Ovary (tissue), 3 donors: ENCODE results near the gene ATXN1.

Experiments used
- EP300 ChIP-seq: sonication (generic); formaldehyde crosslinking; IDR thresholded peaks from one replicate; pipeline ENCODE4 v1.6.1; 2017; ENCODE audit warnings: antibody characterized with exemption
- POLR2A ChIP-seq: fragments of 450-650 bp; IDR thresholded peaks from one replicate; pipeline ENCODE4 v1.6.1; 2017; ENCODE audit warnings: antibody characterized with exemption, mild to moderate bottlenecking, moderate library complexity
- TF ChIP-seq, protein P1 (sequence below), 3 donors: fragments of 450-650 bp in 2 of 3; fragments of 200-600 bp in 1 of 3; IDR thresholded peaks; one replicate each; pipeline versions ENCODE4 v1.5.1 to v1.8.0; 2016 to 2022; ENCODE audit warnings: antibody characterized with exemption in 3 of 3, mild to moderate bottlenecking in 1 of 3
- donor health status: DM: no; HTN: no; CAD: no.

- TF ChIP-seq, protein P1, sequence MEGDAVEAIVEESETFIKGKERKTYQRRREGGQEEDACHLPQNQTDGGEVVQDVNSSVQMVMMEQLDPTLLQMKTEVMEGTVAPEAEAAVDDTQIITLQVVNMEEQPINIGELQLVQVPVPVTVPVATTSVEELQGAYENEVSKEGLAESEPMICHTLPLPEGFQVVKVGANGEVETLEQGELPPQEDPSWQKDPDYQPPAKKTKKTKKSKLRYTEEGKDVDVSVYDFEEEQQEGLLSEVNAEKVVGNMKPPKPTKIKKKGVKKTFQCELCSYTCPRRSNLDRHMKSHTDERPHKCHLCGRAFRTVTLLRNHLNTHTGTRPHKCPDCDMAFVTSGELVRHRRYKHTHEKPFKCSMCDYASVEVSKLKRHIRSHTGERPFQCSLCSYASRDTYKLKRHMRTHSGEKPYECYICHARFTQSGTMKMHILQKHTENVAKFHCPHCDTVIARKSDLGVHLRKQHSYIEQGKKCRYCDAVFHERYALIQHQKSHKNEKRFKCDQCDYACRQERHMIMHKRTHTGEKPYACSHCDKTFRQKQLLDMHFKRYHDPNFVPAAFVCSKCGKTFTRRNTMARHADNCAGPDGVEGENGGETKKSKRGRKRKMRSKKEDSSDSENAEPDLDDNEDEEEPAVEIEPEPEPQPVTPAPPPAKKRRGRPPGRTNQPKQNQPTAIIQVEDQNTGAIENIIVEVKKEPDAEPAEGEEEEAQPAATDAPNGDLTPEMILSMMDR (IDR thresholded peaks at IDR 0.05), result no peak
- TF ChIP-seq POLR2A (no peak), EP300 (no peak)
Measured at GRCh38 chr6:16725145-16725864, 36.0 kb downstream of the ATXN1 start.
